K562 (cell line): ENCODE measurements around the gene SCAMP1.

Experiments
- BRF1 ChIP-seq: IDR thresholded peaks from 3 replicates; pipeline ENCODE4 v1.6.1; 2011; ENCODE audit warnings: borderline replicate concordance, mild to moderate bottlenecking; ENCODE audit not compliant: insufficient read length; ENCODE audit errors: extremely low read depth
- EP300 ChIP-seq: IDR thresholded peaks from 2 replicates; pipeline ENCODE4 v1.6.1; 2012; ENCODE audit warnings: low read length, improper control_type of control experiment
- HDAC6 ChIP-seq: IDR thresholded peaks from 2 replicates; pipeline ENCODE4 v1.6.1; 2012; ENCODE audit warnings: low read depth, mild to moderate bottlenecking, control low read depth, inconsistent platforms, low read length, moderate library complexity
- ILF3 ChIP-seq: fragments of 450-650 bp; IDR thresholded peaks from 2 replicates; pipeline ENCODE4 v1.6.1; 2018; ENCODE audit warnings: antibody characterized with exemption, mild to moderate bottlenecking, moderate library complexity, borderline replicate concordance
- MAFG ChIP-seq: fragments of 450-650 bp; conservative IDR thresholded peaks from 2 replicates; pipeline ENCODE4 v1.6.1; 2016; ENCODE audit warnings: missing genetic modification characterization, missing compliant biosample characterization
- NFYB ChIP-seq: IDR thresholded peaks from 2 replicates; pipeline ENCODE4 v1.6.1; 2011; ENCODE audit warnings: mild to moderate bottlenecking, moderate library complexity; ENCODE audit not compliant: insufficient read length; ENCODE audit errors: extremely low read depth
- POLR2A ChIP-seq: fragments of 450-650 bp; conservative IDR thresholded peaks from 2 replicates; pipeline ENCODE4 v1.6.1; 2016
- POLR2AphosphoS5 ChIP-seq: IDR thresholded peaks from 2 replicates; pipeline ENCODE4 v1.6.1; 2011; ENCODE audit warnings: mild to moderate bottlenecking, low read depth, low read length, moderate library complexity; ENCODE audit not compliant: control insufficient read depth, insufficient read depth
- SETDB1 ChIP-seq: IDR thresholded peaks from one replicate; pipeline ENCODE4 v1.6.1; 2012; ENCODE audit warnings: low read length, control low read depth, inconsistent platforms
- SP1 ChIP-seq: sonication (generic); formaldehyde crosslinking; IDR thresholded peaks from 2 replicates; pipeline ENCODE4 v1.8.1; 2022; ENCODE audit warnings: mild to moderate bottlenecking, missing genetic modification reagents
- TAF1 ChIP-seq: IDR thresholded peaks from 2 replicates; pipeline ENCODE4 v1.6.1; 2011; ENCODE audit warnings: mild to moderate bottlenecking, low read length, moderate library complexity; ENCODE audit not compliant: insufficient read depth, control insufficient read depth, severe bottlenecking; ENCODE audit errors: extremely low read depth
- ZNF121 ChIP-seq: sonication (generic); formaldehyde crosslinking; conservative IDR thresholded peaks from 2 replicates; pipeline ENCODE4 v1.8.0; 2022; ENCODE audit warnings: missing genetic modification reagents
- ZNF282 ChIP-seq: sonication (generic); formaldehyde crosslinking; IDR thresholded peaks from 2 replicates; pipeline ENCODE4 v1.8.1; 2023; ENCODE audit warnings: missing genetic modification reagents
- TF ChIP-seq, protein P1 (sequence below), 3 experiments: IDR thresholded peaks in 2 of 3; conservative IDR thresholded peaks in 1 of 3; 2 replicates each; pipeline ENCODE4 v1.5.1; 2011 to 2012; ENCODE audit warnings: low read length in 3 of 3, mild to moderate bottlenecking in 3 of 3, control low read depth in 2 of 3, improper control_type of control experiment in 1 of 3, inconsistent platforms in 1 of 3, low read depth in 1 of 3, mixed read lengths in 1 of 3, moderate library complexity in 1 of 3; ENCODE audit not compliant: insufficient read depth in 2 of 3

DNA sequence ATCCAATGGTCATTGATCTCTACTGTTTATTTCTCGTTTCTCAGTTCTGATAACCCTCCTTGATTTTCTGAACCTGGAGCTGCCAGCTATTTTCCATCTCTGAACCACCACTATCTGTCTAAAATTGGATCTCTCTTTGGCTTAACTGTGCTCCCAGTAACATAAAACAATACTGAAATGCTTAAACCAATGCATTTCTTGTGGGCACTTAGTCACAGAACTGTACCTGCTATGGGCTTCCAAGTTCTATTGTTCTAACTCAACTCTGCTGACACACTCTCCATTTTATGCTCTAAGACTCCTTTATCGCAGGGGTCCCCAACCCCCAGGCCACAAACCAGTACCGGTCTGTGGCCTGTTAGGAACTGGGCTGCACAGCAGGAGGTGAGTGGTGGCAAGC is 167.5 kb downstream of the SCAMP1 start:
- TF ChIP-seq ZNF121 (CRISPR knock-in tag) (no peak), SP1 (CRISPR knock-in tag) (no peak), NFYB (no peak), POLR2AphosphoS5 (no peak), SETDB1 (no peak), MAFG (tag) (no peak), EP300 (no peak), ILF3 (no peak), ZNF282 (CRISPR knock-in tag) (no peak), TAF1 (no peak), HDAC6 (no peak), BRF1 (no peak), POLR2A (no peak)
- TF ChIP-seq, protein P1, sequence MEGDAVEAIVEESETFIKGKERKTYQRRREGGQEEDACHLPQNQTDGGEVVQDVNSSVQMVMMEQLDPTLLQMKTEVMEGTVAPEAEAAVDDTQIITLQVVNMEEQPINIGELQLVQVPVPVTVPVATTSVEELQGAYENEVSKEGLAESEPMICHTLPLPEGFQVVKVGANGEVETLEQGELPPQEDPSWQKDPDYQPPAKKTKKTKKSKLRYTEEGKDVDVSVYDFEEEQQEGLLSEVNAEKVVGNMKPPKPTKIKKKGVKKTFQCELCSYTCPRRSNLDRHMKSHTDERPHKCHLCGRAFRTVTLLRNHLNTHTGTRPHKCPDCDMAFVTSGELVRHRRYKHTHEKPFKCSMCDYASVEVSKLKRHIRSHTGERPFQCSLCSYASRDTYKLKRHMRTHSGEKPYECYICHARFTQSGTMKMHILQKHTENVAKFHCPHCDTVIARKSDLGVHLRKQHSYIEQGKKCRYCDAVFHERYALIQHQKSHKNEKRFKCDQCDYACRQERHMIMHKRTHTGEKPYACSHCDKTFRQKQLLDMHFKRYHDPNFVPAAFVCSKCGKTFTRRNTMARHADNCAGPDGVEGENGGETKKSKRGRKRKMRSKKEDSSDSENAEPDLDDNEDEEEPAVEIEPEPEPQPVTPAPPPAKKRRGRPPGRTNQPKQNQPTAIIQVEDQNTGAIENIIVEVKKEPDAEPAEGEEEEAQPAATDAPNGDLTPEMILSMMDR (IDR thresholded peaks at IDR 0.05 in 2 of 3, conservative IDR thresholded peaks at IDR 0.05 in 1 of 3; ENCODE audit: insufficient read depth in 2 of 3, low read depth in 1 of 3, low read length in 3 of 3): no peak
